ENCODE results near the gene TRMT2A.

Gene TRMT2A

GRCh38 chr22:20101638-20102037, 15.4 kb downstream of the TRMT2A start:
- no peaks in the 10 kb centered on the region for H3K4me1 ChIP-seq (ENCODE audit: control insufficient read depth, insufficient read depth, low read length)
- POLR2A ChIA-PET = interaction anchor here (0.9 kb wide), 1 partner anchor 22 kb away, joined by 3 read pairs; no protein-coding TSS in a partner anchor
- H3K9me3 ChIP-seq (ENCODE audit: control insufficient read depth, insufficient read depth, low read depth, low read length) = no peaks in the 10 kb centered on the region
- CTCF ChIA-PET = interaction anchor here (0.7 to 1.9 kb wide), 4 partner anchors 9 to 136 kb away, joined by 4 to 6 read pairs (median 5); no protein-coding TSS in a partner anchor
- H3K36me3 ChIP-seq (ENCODE audit: control insufficient read depth in 2 of 2, insufficient read depth in 1 of 2, low read length in 2 of 2) = peaks cover 40 to 98% of the 10 kb centered on the region in 2 experiments
- no peak for TF ChIP-seq ZBTB26 (tag by site-specific recombination; optimal IDR thresholded peaks at IDR 0.05)
- no peak for TF ChIP-seq ZBTB48 (tag by site-specific recombination; IDR thresholded peaks at IDR 0.05)
- no peak for TF ChIP-seq GFI1B (tag by site-specific recombination; IDR thresholded peaks at IDR 0.05)
- no peak for TF ChIP-seq ZNF391 (tag by site-specific recombination; IDR thresholded peaks at IDR 0.05; ENCODE audit: borderline replicate concordance, low read depth)
- TF ChIP-seq ZNF121 (tag by site-specific recombination; IDR thresholded peaks at IDR 0.05) = no peak
- no peak for TF ChIP-seq ZNF654 (tag by site-specific recombination; IDR thresholded peaks at IDR 0.05; ENCODE audit: low read depth)
- no peak for TF ChIP-seq ZNF223 (tag by site-specific recombination; IDR thresholded peaks at IDR 0.05)
- no peak for TF ChIP-seq ZNF626 (tag by site-specific recombination; IDR thresholded peaks at IDR 0.05)
- TF ChIP-seq ZBTB7A (tag by site-specific recombination; IDR thresholded peaks at IDR 0.05; ENCODE audit: low read depth) = no peak
- TF ChIP-seq AEBP2 (tag by site-specific recombination; IDR thresholded peaks at IDR 0.05; ENCODE audit: borderline replicate concordance) = no peak
- no peak for TF ChIP-seq KLF10 (tag by site-specific recombination; IDR thresholded peaks at IDR 0.05)
- no peak for TF ChIP-seq ZNF404 (tag by site-specific recombination; IDR thresholded peaks at IDR 0.05)
- no peak for TF ChIP-seq ZNF302 (tag by site-specific recombination; IDR thresholded peaks at IDR 0.05; ENCODE audit: low read depth)
- no peak for TF ChIP-seq SP3 (tag by site-specific recombination; IDR thresholded peaks at IDR 0.05)
- no peak for TF ChIP-seq ZNF112 (tag by site-specific recombination; IDR thresholded peaks at IDR 0.05)
- TF ChIP-seq ZNF202 (tag by site-specific recombination; IDR thresholded peaks at IDR 0.05; ENCODE audit: borderline replicate concordance) = no peak
- no peak for TF ChIP-seq ZNF571 (tag by site-specific recombination; IDR thresholded peaks at IDR 0.05)
- TF ChIP-seq ZBTB10 (tag by site-specific recombination; IDR thresholded peaks at IDR 0.05) = no peak
- no peak for TF ChIP-seq PRDM10 (tag by site-specific recombination; IDR thresholded peaks at IDR 0.05)
- no peak for TF ChIP-seq GLIS2 (tag by site-specific recombination; IDR thresholded peaks at IDR 0.05)
- no peak overlapping the region for H3K4me3 ChIP-seq (ENCODE audit: low read depth, low read length)
- no peak overlapping the region for H3K27ac ChIP-seq (ENCODE audit: extremely low read depth, low read depth, low read length)

All from HEK293 (cell line).